Chondrocyte (in vitro differentiated cells): ENCODE data around the gene MED13L. TPM values are rescaled to one million over a fixed set of nuclear protein-coding genes. Genes with fewer than 3 reads are reported as not detected.

Source experiments
- DNase-seq: peaks from one replicate; pipeline ENCODE4 v3.0.0; 2021; ENCODE audit warnings: mixed read lengths, low spot score
- H3K27ac Mint-ChIP-seq: one replicate; pipeline ENCODE4 v1.8.0; 2021; ENCODE audit warnings: mild to moderate bottlenecking, moderate library complexity, mixed read lengths; ENCODE audit not compliant: unreplicated experiment
- H3K27me3 Mint-ChIP-seq: 2 replicates; pipeline ENCODE4 v1.8.0; 2021; ENCODE audit warnings: low read depth, mixed read lengths
- H3K36me3 Mint-ChIP-seq: 2 replicates; pipeline ENCODE4 v1.8.0; 2021; ENCODE audit warnings: low read depth, mixed read lengths
- H3K4me1 Mint-ChIP-seq: 2 replicates; pipeline ENCODE4 v1.8.0; 2021; ENCODE audit warnings: low read depth, mild to moderate bottlenecking, mixed read lengths
- H3K4me3 Mint-ChIP-seq: one replicate; pipeline ENCODE4 v1.8.0; 2021; ENCODE audit warnings: mild to moderate bottlenecking, moderate library complexity, mixed read lengths; ENCODE audit not compliant: unreplicated experiment
- H3K9me3 Mint-ChIP-seq: 2 replicates; pipeline ENCODE4 v1.8.0; 2021; ENCODE audit warnings: low read depth, mixed read lengths
- CTCF ChIP-seq: fragments of 200-600 bp; sonication (generic); IDR thresholded peaks from 2 replicates; pipeline ENCODE4 v1.5.0; 2021; ENCODE audit warnings: antibody characterized with exemption, mild to moderate bottlenecking, moderate library complexity
- total RNA-seq: library from RNA; stranded (reverse); gene quantifications from 3 replicates; pipeline ENCODE4 v1.2.1, GENCODE V29; 2021

MED13L gene
- total RNA-seq, 1 donor from 2014 or later: 162 TPM

DNA sequence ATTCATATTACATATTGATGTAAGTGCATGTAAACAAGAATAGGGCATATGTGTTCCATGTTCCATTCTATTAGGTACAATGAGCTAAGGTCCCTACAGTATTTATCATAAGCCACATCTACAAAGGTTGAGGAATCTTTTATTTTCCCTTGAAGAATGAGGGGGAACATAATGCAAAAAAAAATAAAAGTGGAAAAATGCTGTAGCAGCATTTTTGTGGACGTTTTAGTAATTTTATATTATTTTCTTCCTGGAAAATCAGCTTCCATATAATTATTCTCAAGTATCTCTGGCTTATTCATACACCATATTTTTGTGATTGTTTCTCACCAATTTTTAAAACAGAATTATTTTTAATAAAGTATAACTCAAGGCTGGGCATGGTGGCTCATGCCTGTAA, 148.7 kb downstream of the MED13L start:
- Mint-ChIP-seq H3K4me3 (no peak overlapping the region), H3K36me3 (no peaks in the 10 kb centered on the region), H3K4me1 (peaks cover 93% of the 10 kb centered on the region), H3K9me3 (no peaks in the 10 kb centered on the region), H3K27ac (peak overlapping the region; percentile 91), H3K27me3 (no peaks in the 10 kb centered on the region)
- TF ChIP-seq CTCF: no peak
- no peak for DNase-seq

DNA sequence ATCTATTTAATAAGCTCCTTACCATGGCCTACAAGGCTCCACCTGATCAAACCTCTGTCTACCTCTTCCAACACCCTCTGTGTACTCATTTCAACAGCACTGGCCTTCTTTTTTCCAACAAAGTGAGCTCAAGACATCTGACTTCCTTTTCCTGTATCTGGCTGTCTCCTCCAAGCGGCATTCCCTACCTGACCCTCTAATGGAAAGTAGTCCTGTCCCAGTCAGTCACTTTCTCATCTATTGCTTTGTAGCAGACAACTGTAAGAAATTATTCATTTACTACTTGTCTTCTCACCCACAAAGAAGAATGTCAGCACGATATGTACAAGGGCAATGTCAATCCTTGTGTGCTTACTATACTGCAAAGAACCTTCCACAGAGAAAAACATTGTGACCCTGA, 149.6 kb downstream of the MED13L start:
- no peaks in the 10 kb centered on the region for H3K27me3 Mint-ChIP-seq
- no peaks in the 10 kb centered on the region for H3K36me3 Mint-ChIP-seq
- H3K9me3 Mint-ChIP-seq: no peaks in the 10 kb centered on the region
- DNase-seq: no peak
- no peak overlapping the region for H3K4me3 Mint-ChIP-seq
- peaks cover 93% of the 10 kb centered on the region for H3K4me1 Mint-ChIP-seq
- TF ChIP-seq CTCF: no peak
- peak overlapping the region; percentile 74 for H3K27ac Mint-ChIP-seq

- Mint-ChIP-seq H3K36me3 (no peaks in the 10 kb centered on the region), H3K27me3 (no peaks in the 10 kb centered on the region), H3K4me1 (peaks cover 93% of the 10 kb centered on the region), H3K27ac (peak overlapping the region; percentile 74), H3K4me3 (no peak overlapping the region), H3K9me3 (no peaks in the 10 kb centered on the region)
- TF ChIP-seq CTCF: no peak
- no peak for DNase-seq
Observed at GRCh38 chr12:116126610-116127009, 150.9 kb downstream of the MED13L start.

- Mint-ChIP-seq H3K27me3 (no peaks in the 10 kb centered on the region), H3K36me3 (no peaks in the 10 kb centered on the region), H3K4me3 (no peak overlapping the region), H3K4me1 (peaks cover 93% of the 10 kb centered on the region), H3K27ac (peak overlapping the region; percentile 43), H3K9me3 (no peaks in the 10 kb centered on the region)
- DNase-seq: no peak
- no peak for TF ChIP-seq CTCF
Observed at GRCh38 chr12:116125956-116126566, 151.4 kb downstream of the MED13L start.

DNA sequence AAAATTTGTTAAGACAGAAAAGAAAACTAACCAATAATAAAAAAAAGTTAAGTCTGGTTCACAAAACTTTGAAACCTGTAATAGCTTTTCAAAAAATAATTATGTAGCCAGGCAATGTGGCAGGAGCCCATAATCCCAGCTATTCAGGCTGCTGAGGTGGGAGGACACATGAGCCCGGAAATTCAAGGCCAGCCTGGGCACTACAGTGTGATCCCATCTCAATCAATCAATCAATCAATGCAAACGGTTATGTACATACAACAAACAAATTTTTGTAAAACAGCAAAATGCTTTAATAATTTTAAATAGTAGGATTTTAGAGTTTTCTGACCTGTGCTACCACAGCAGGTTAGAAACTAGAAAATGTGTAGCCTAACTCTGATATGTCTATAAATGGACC, 152.4 kb downstream of the MED13L start:
- H3K36me3 Mint-ChIP-seq: no peaks in the 10 kb centered on the region
- no peaks in the 10 kb centered on the region for H3K27me3 Mint-ChIP-seq
- no peak for TF ChIP-seq CTCF
- no peaks in the 10 kb centered on the region for H3K9me3 Mint-ChIP-seq
- peak overlapping the region; percentile 12 for H3K27ac Mint-ChIP-seq
- H3K4me3 Mint-ChIP-seq: no peak overlapping the region
- peaks cover 93% of the 10 kb centered on the region for H3K4me1 Mint-ChIP-seq
- DNase-seq: no peak
